Measurements from ENCODE around the gene TRHDE.

TRHDE gene

GRCh38 chr12:72242946-72243345 lies 29.2 kb upstream of the TRHDE start:
- no peak overlapping the region for H3K4me3 ChIP-seq (ENCODE audit: low read depth, low read length)
- TF ChIP-seq CTCF (IDR thresholded peaks at IDR 0.05; ENCODE audit: low read depth, low read length): no peak

GRCh38 chr12:72246370-72246769 lies 25.8 kb upstream of the TRHDE start:
- no peak overlapping the region for H3K4me3 ChIP-seq (ENCODE audit: low read depth, low read length)
- no peak for TF ChIP-seq CTCF (IDR thresholded peaks at IDR 0.05; ENCODE audit: low read depth, low read length)

- no peak for TF ChIP-seq CTCF (IDR thresholded peaks at IDR 0.05; ENCODE audit: low read depth, low read length)
- no peak overlapping the region for H3K4me3 ChIP-seq (ENCODE audit: low read depth, low read length)
These were observed 21.8 kb upstream of the TRHDE start for GRCh38 chr12:72250346-72250745.

GRCh38 chr12:72256725-72257124 lies 15.4 kb upstream of the TRHDE start:
- TF ChIP-seq CTCF (IDR thresholded peaks at IDR 0.05; ENCODE audit: low read depth, low read length): no peak
- no peak overlapping the region for H3K4me3 ChIP-seq (ENCODE audit: low read depth, low read length)

GRCh38 chr12:72261885-72262284 lies 10.3 kb upstream of the TRHDE start:
- no peak for TF ChIP-seq CTCF (IDR thresholded peaks at IDR 0.05; ENCODE audit: low read depth, low read length)
- no peak overlapping the region for H3K4me3 ChIP-seq (ENCODE audit: low read depth, low read length)

- H3K4me3 ChIP-seq (ENCODE audit: low read depth, low read length): no peak overlapping the region
- no peak for TF ChIP-seq CTCF (IDR thresholded peaks at IDR 0.05; ENCODE audit: low read depth, low read length)
These were observed 7.5 kb upstream of the TRHDE start for GRCh38 chr12:72264548-72265175.

GRCh38 chr12:72267974-72268373 lies 4.2 kb upstream of the TRHDE start:
- 0 out of 2 replicates have a peak, but pooled peaks have one; percentile 13 for TF ChIP-seq CTCF (IDR thresholded peaks at IDR 0.05; ENCODE audit: low read depth, low read length)

More at GRCh38 chr12:72267974-72268373, 4.2 kb upstream of the TRHDE start:
- H3K4me3 ChIP-seq (ENCODE audit: low read depth, low read length): peak overlapping the region; percentile 73
